Neural cell (in vitro differentiated cells): ENCODE results near the gene ZNF445. TPM values are rescaled to one million over a fixed set of nuclear protein-coding genes. Genes with fewer than 3 reads are reported as not detected.
"Not testable (repeated sequence)": the region's sequence is repeated elsewhere in the genome, so short reads cannot be mapped to it uniquely, and the experiment has no call there.

Experiments
- H2AFZ ChIP-seq: fragments of 200-600, 300-800 bp; sonication (generic), shearing (Covaris generic); 2 replicates; pipeline ENCODE4 v1.6.0; 2014; ENCODE audit warnings: low read depth, mild to moderate bottlenecking, antibody characterized with exemption, low read length, moderate library complexity
- H3F3A ChIP-seq: fragments of 200-600 bp; shearing (Covaris generic); 2 replicates; pipeline ENCODE4 v1.6.1; 2016; ENCODE audit warnings: mild to moderate bottlenecking, moderate library complexity, mixed read lengths, antibody characterized with exemption, low read length; ENCODE audit not compliant: insufficient read depth, poor library complexity, severe bottlenecking
- H3K27ac ChIP-seq: fragments of 200-600, 300-800 bp; sonication (generic), shearing (Covaris generic); 2 replicates; pipeline ENCODE4 v1.5.1; 2014; ENCODE audit warnings: mild to moderate bottlenecking, low read length, moderate library complexity
- H3K27me3 ChIP-seq: fragments of 300-800, 200-600 bp; sonication (generic), shearing (Covaris generic); 2 replicates; pipeline ENCODE4 v1.6.0; 2014; ENCODE audit warnings: mild to moderate bottlenecking, low read depth, low read length, moderate library complexity; ENCODE audit not compliant: insufficient read depth
- H3K36me3 ChIP-seq: fragments of 300-800, 200-600 bp; sonication (generic), shearing (Covaris generic); 2 replicates; pipeline ENCODE4 v1.5.1; 2014; ENCODE audit warnings: mild to moderate bottlenecking, antibody characterized with exemption, low read length, moderate library complexity; ENCODE audit not compliant: insufficient read depth
- H3K4me2 ChIP-seq: fragments of 300-800, 200-600 bp; sonication (generic), shearing (Covaris generic); 2 replicates; pipeline ENCODE4 v1.6.0; 2014; ENCODE audit warnings: mild to moderate bottlenecking, low read length
- H3K4me3 ChIP-seq: fragments of 300-800, 200-600 bp; sonication (generic), shearing (Covaris generic); 2 replicates; pipeline ENCODE4 v1.5.1; 2014; ENCODE audit warnings: mild to moderate bottlenecking, low read length, moderate library complexity
- H3K79me2 ChIP-seq: fragments of 200-600 bp; shearing (Covaris generic); replicated peaks from 2 replicates; pipeline ENCODE4 v1.6.0; 2014; ENCODE audit warnings: mild to moderate bottlenecking, low read length, moderate library complexity; ENCODE audit not compliant: insufficient read depth
- H3K9ac ChIP-seq: fragments of 300-800, 200-600 bp; sonication (generic), shearing (Covaris generic); 2 replicates; pipeline ENCODE4 v1.6.1; 2016; ENCODE audit warnings: mild to moderate bottlenecking, low read length, mixed read lengths
- H3K9me2 ChIP-seq: fragments of 200-600 bp; shearing (Covaris generic); 2 replicates; pipeline ENCODE4 v1.6.1; 2016; ENCODE audit warnings: mild to moderate bottlenecking, low read length, mixed read lengths; ENCODE audit not compliant: insufficient read depth
- H3K9me3 ChIP-seq: fragments of 200-600, 300-800 bp; sonication (generic), shearing (Covaris generic); 2 replicates; pipeline ENCODE4 v1.6.1; 2016; ENCODE audit warnings: mild to moderate bottlenecking, mixed run types, low read length, moderate library complexity, mixed read lengths
- H4K20me1 ChIP-seq: fragments of 200-600 bp; shearing (Covaris generic); 2 replicates; pipeline ENCODE4 v1.6.1; 2016; ENCODE audit warnings: mild to moderate bottlenecking, mixed run types; ENCODE audit not compliant: insufficient read depth
- CTCF ChIP-seq: fragments of 450-650 bp; IDR thresholded peaks from 2 replicates; pipeline ENCODE4 v1.5.1; 2014; ENCODE audit warnings: antibody characterized with exemption, mild to moderate bottlenecking, moderate library complexity; ENCODE audit not compliant: poor library complexity, severe bottlenecking
- EP300 ChIP-seq: fragments of 450-650 bp; conservative IDR thresholded peaks from 2 replicates; pipeline ENCODE4 v1.6.1; 2014; ENCODE audit warnings: antibody characterized with exemption, mild to moderate bottlenecking, moderate library complexity; ENCODE audit not compliant: poor library complexity, severe bottlenecking
- EZH2 ChIP-seq: fragments of 200-600, 300-800 bp; shearing (Covaris generic), sonication (generic); IDR thresholded peaks from 2 replicates; pipeline ENCODE4 v1.6.1; 2014; ENCODE audit warnings: antibody characterized with exemption, low read length, borderline replicate concordance, mild to moderate bottlenecking; ENCODE audit not compliant: insufficient read depth, poor library complexity, severe bottlenecking
- MXI1 ChIP-seq: fragments of 450-650 bp; conservative IDR thresholded peaks from 2 replicates; pipeline ENCODE4 v1.6.1; 2014; ENCODE audit warnings: antibody characterized with exemption, mild to moderate bottlenecking; ENCODE audit not compliant: poor library complexity, severe bottlenecking
- POLR2AphosphoS5 ChIP-seq: IDR thresholded peaks from 2 replicates; pipeline ENCODE4 v1.6.1; 2012
- RAD21 ChIP-seq: fragments of 450-650 bp; conservative IDR thresholded peaks from 2 replicates; pipeline ENCODE4 v1.6.1; 2014; ENCODE audit warnings: antibody characterized with exemption, mild to moderate bottlenecking, moderate library complexity
- REST ChIP-seq: IDR thresholded peaks from 2 replicates; pipeline ENCODE4 v1.6.1; 2012; ENCODE audit warnings: borderline replicate concordance
- SMC3 ChIP-seq: fragments of 450-650 bp; conservative IDR thresholded peaks from 2 replicates; pipeline ENCODE4 v1.6.1; 2014; ENCODE audit warnings: antibody characterized with exemption, mild to moderate bottlenecking, moderate library complexity; ENCODE audit not compliant: poor library complexity
- TAF1 ChIP-seq: IDR thresholded peaks from 2 replicates; pipeline ENCODE4 v1.6.1; 2012; ENCODE audit warnings: low read depth
- polyA plus RNA-seq: library from polyadenylated mRNA; depleted of rRNA; stranded (reverse); fragments of >200 nt; gene quantifications from 2 replicates; pipeline ENCODE4 v1.2.3, GENCODE V29; 2014

The ZNF445 gene
- polyA plus RNA-seq, 1 donor from 2014 or later: 15.8 TPM

- no peak overlapping the region for H3K27ac ChIP-seq
- no peak overlapping the region for H3K4me2 ChIP-seq
- no peaks in the 10 kb centered on the region for H3K79me2 ChIP-seq
- H3K27me3 ChIP-seq: no peaks in the 10 kb centered on the region
- no peaks in the 10 kb centered on the region for H4K20me1 ChIP-seq
- no peaks in the 10 kb centered on the region for H3K9me3 ChIP-seq
- no peaks in the 10 kb centered on the region for H3F3A ChIP-seq
- no peaks in the 10 kb centered on the region for H3K36me3 ChIP-seq
- H3K9ac ChIP-seq: no peak overlapping the region
- H3K4me3 ChIP-seq: no peak overlapping the region
- no peak overlapping the region for H2AFZ ChIP-seq
- TF ChIP-seq TAF1 (no peak), SMC3 (no peak), EZH2 (no peak), EP300 (no peak), CTCF (no peak), RAD21 (no peak), REST (no peak), MXI1 (no peak), POLR2AphosphoS5 (no peak)
- no peaks in the 10 kb centered on the region for H3K9me2 ChIP-seq
Observed at GRCh38 chr3:44419116-44419922, 58.2 kb downstream of the ZNF445 start.

GRCh38 chr3:44418549-44418948 lies 58.9 kb downstream of the ZNF445 start:
- Histone ChIP-seq H3K27ac (no peak overlapping the region), H3K4me3 (no peak overlapping the region), H3K9ac (no peak overlapping the region), H3K27me3 (no peaks in the 10 kb centered on the region), H3K4me2 (no peak overlapping the region), H3K79me2 (no peaks in the 10 kb centered on the region), H3F3A (no peaks in the 10 kb centered on the region), H2AFZ (no peak overlapping the region), H3K36me3 (no peaks in the 10 kb centered on the region), H3K9me3 (no peaks in the 10 kb centered on the region), H3K9me2 (no peaks in the 10 kb centered on the region), H4K20me1 (no peaks in the 10 kb centered on the region)
- TF ChIP-seq EZH2 (no peak), POLR2AphosphoS5 (no peak), MXI1 (no peak), CTCF (no peak), EP300 (no peak), SMC3 (no peak), REST (no peak), RAD21 (no peak), TAF1 (no peak)

- H3K79me2 ChIP-seq, H3K4me3 ChIP-seq, H3K9me3 ChIP-seq, H2AFZ ChIP-seq, H3K4me2 ChIP-seq, H3K9me2 ChIP-seq, H3K36me3 ChIP-seq, H3K9ac ChIP-seq, H3K27me3 ChIP-seq, H4K20me1 ChIP-seq, H3K27ac ChIP-seq, H3F3A ChIP-seq: not testable (repeated sequence)
Observed at GRCh38 chr3:44418118-44418517, 59.4 kb downstream of the ZNF445 start.
